Gastrocnemius medialis (tissue), 4 donors: ENCODE measurements around the gene CARD9.

ENCODE experiments used
- CTCF ChIP-seq, 5 experiments: fragments of 450-650 bp in 3 of 5; fragments of 200-600 bp in 2 of 5; sonication (generic) in 2 of 5; IDR thresholded peaks in 4 of 5; conservative IDR thresholded peaks in 1 of 5; 1 replicate in 4 of 5; 2 replicates in 1 of 5; pipeline ENCODE4 v1.5.1; 2016 to 2019; ENCODE audit warnings: antibody characterized with exemption in 5 of 5, mild to moderate bottlenecking in 3 of 5, moderate library complexity in 3 of 5
- POLR2A ChIP-seq, 2 donors: fragments of 450-650 bp; IDR thresholded peaks; one replicate each; pipeline ENCODE4 v1.6.1; 2017; ENCODE audit warnings: antibody characterized with exemption in 2 of 2, mild to moderate bottlenecking in 2 of 2, moderate library complexity in 2 of 2

DNA sequence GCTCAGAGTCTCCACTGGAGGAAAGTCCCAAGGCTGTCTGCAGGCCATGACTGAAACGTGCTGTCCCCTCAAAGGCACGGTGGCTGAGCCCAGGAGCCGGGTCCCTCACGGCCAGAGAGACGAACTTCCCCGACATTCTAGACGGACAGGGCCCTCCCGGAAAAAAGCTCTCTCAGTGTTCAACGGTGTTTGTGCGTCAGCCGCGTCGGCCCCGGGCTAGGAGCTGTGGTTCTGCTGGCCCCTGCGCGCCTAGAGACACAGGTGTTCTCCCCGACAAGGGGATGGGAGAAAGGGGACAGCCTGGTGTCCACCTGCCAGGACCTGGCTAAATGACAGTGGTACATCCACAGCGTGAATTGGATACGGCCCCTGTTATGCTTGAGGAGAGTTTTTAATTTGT, 51.9 kb downstream of the CARD9 start:
- TF ChIP-seq CTCF (IDR thresholded peaks at IDR 0.05 in 4 of 5, conservative IDR thresholded peaks at IDR 0.05 in 1 of 5) (no peak), POLR2A (IDR thresholded peaks at IDR 0.05) (no peak)
